ENCODE data around the gene SLC48A1.
A peak's percentile ranks its signal among the peaks of the same experiment; 100 is the strongest.
"Not testable (repeated sequence)": the region's sequence is repeated elsewhere in the genome, so short reads cannot be mapped to it uniquely, and the experiment has no call there.

SLC48A1 gene

GRCh38 chr12:47811581-47812484 lies 38.8 kb downstream of the SLC48A1 start:
- peak; percentile 65 for DNase-seq (ENCODE audit: low spot score)

- DNase-seq (ENCODE audit: low spot score), result peak; percentile 89
Observed at GRCh38 chr12:47812797-47813510, 39.9 kb downstream of the SLC48A1 start.

GRCh38 chr12:47813511-47814196 lies 40.6 kb downstream of the SLC48A1 start:
- no peak for DNase-seq (ENCODE audit: low spot score)

GRCh38 chr12:47814539-47815170 lies 41.6 kb downstream of the SLC48A1 start:
- no peak for DNase-seq (ENCODE audit: low spot score)

GRCh38 chr12:47815447-47815846 lies 42.4 kb downstream of the SLC48A1 start:
- DNase-seq (ENCODE audit: low spot score), result not testable (repeated sequence)

- no peak for DNase-seq (ENCODE audit: low spot score)
Observed at GRCh38 chr12:47816403-47817271, 43.6 kb downstream of the SLC48A1 start.

GRCh38 chr12:47817272-47818006 lies 44.4 kb downstream of the SLC48A1 start:
- DNase-seq (ENCODE audit: low spot score), result no peak

GRCh38 chr12:47818007-47818376 lies 45.0 kb downstream of the SLC48A1 start:
- no peak for DNase-seq (ENCODE audit: low spot score)

GRCh38 chr12:47818467-47819137 lies 45.6 kb downstream of the SLC48A1 start:
- DNase-seq (ENCODE audit: low spot score), result no peak

- DNase-seq (ENCODE audit: low spot score), result peak; percentile 52
Observed at GRCh38 chr12:47819138-47819895, 46.3 kb downstream of the SLC48A1 start.

GRCh38 chr12:47819896-47820630 lies 47.0 kb downstream of the SLC48A1 start, which contains the start of gene HDAC7:
HDAC7 (minus strand) TSS chr12:47819903; CDS start chr12:47819785, 118 bp downstream.
- peak; percentile 91 for DNase-seq (ENCODE audit: low spot score)

GRCh38 chr12:47820631-47821345 lies 47.8 kb downstream of the SLC48A1 start:
- peak; percentile 94 for DNase-seq (ENCODE audit: low spot score)

GRCh38 chr12:47821346-47821706 lies 48.3 kb downstream of the SLC48A1 start:
- DNase-seq (ENCODE audit: low spot score), result peak; percentile 40

GRCh38 chr12:47822401-47822800 lies 49.4 kb downstream of the SLC48A1 start:
- no peak for DNase-seq (ENCODE audit: low spot score)

GRCh38 chr12:47822863-47823262 lies 49.8 kb downstream of the SLC48A1 start:
- no peak for DNase-seq (ENCODE audit: low spot score)

GRCh38 chr12:47823422-47824086 lies 50.5 kb downstream of the SLC48A1 start:
- no peak for DNase-seq (ENCODE audit: low spot score)

GRCh38 chr12:47824198-47824597 lies 51.2 kb downstream of the SLC48A1 start:
- no peak for DNase-seq (ENCODE audit: low spot score)
